ENCODE results near the gene CPNE2.

GRCh38 chr16:57113664-57114063 is 21.3 kb downstream of the CPNE2 start:
- TF ChIP-seq CTCF (IDR thresholded peaks at IDR 0.05) (no peak), POLR2A (IDR thresholded peaks at IDR 0.05) (no peak), EP300 (IDR thresholded peaks at IDR 0.05) (no peak)

Data from upper lobe of left lung (tissue), 4 donors.